SU-DHL-6 (cell line): ENCODE measurements around the gene COX7A1.

Experiments
- CTCF ChIP-seq: fragments of 200-600 bp; sonication (generic); IDR thresholded peaks from one replicate; pipeline ENCODE4 v1.5.1; 2017; ENCODE audit warnings: antibody characterized with exemption, mild to moderate bottlenecking, low read length, moderate library complexity; ENCODE audit not compliant: insufficient read depth, poor library complexity, severe bottlenecking
- EZH2phosphoT487 ChIP-seq: fragments of 200-600 bp; sonication (generic), shearing (Covaris generic); conservative IDR thresholded peaks from 2 replicates; pipeline ENCODE4 v1.6.1; 2018; ENCODE audit warnings: mild to moderate bottlenecking, antibody characterized with exemption, low read length, moderate library complexity, mixed read lengths

GRCh38 chr19:36172852-36173251 lies 20.6 kb upstream of the COX7A1 start:
- TF ChIP-seq CTCF (no peak), EZH2phosphoT487 (no peak)
